ENCODE measurements around the gene HDAC6. TPM values are rescaled to one million over a fixed set of nuclear protein-coding genes. Genes with fewer than 3 reads are reported as not detected.

The HDAC6 gene
- total RNA-seq, 1 donor from 2014 or later: 157 TPM

DNA sequence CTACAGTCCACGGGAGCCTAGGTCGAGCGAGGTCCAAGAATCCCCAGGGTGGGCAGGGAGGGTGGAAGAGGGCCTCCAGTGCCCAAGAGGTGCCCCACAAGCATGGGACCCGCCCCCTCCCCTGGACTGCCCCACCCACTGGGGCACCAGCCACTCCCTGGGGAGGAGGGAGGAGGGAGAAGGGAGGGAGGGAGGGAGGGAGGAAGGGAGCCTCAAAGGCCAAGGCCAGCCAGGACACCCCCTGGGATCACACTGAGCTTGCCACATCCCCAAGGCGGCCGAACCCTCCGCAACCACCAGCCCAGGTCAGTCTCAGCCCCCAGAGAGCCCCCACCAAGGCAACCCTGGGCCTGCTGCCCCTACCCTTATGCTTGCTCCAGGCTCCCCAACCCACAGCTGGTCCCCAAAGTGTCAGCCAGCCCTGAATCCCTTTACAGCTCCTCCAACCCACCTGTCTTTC is 15.5 kb upstream of the HDAC6 start, which contains the start of gene GATA1:
Gene GATA1 (plus strand): TSS at position 250 of the 460 bp plus-strand sequence. CDS start 4,520 bp downstream, outside the sequence.
- TF ChIP-seq CTCF (IDR thresholded peaks at IDR 0.05): no peak
- H3K9me3 ChIP-seq: no peaks in the 10 kb centered on the region
- H3K27me3 ChIP-seq: no peaks in the 10 kb centered on the region
- H3K36me3 ChIP-seq: no peaks in the 10 kb centered on the region
- intact Hi-C loops (cut with DNase I): no loop called here
- H3K4me1 ChIP-seq: no peaks in the 10 kb centered on the region
- DNase-seq (ENCODE audit: low spot score in 2 of 2): no peak
- no peak within 1 kb of the TSS for H3K27ac ChIP-seq
- H3K4me3 ChIP-seq: no peak within 1 kb of the TSS

- Histone ChIP-seq H3K4me3 (no peak overlapping the region), H3K9me3 (no peaks in the 10 kb centered on the region), H3K27me3 (no peaks in the 10 kb centered on the region), H3K4me1 (no peaks in the 10 kb centered on the region), H3K36me3 (no peaks in the 10 kb centered on the region), H3K27ac (no peak overlapping the region)
- intact Hi-C loops (cut with DNase I): no loop called here
- TF ChIP-seq CTCF (IDR thresholded peaks at IDR 0.05): no peak
- no peak for DNase-seq (ENCODE audit: low spot score in 2 of 2)
These were observed 14.9 kb upstream of the HDAC6 start for GRCh38 chrX:48786825-48787504.

DNA sequence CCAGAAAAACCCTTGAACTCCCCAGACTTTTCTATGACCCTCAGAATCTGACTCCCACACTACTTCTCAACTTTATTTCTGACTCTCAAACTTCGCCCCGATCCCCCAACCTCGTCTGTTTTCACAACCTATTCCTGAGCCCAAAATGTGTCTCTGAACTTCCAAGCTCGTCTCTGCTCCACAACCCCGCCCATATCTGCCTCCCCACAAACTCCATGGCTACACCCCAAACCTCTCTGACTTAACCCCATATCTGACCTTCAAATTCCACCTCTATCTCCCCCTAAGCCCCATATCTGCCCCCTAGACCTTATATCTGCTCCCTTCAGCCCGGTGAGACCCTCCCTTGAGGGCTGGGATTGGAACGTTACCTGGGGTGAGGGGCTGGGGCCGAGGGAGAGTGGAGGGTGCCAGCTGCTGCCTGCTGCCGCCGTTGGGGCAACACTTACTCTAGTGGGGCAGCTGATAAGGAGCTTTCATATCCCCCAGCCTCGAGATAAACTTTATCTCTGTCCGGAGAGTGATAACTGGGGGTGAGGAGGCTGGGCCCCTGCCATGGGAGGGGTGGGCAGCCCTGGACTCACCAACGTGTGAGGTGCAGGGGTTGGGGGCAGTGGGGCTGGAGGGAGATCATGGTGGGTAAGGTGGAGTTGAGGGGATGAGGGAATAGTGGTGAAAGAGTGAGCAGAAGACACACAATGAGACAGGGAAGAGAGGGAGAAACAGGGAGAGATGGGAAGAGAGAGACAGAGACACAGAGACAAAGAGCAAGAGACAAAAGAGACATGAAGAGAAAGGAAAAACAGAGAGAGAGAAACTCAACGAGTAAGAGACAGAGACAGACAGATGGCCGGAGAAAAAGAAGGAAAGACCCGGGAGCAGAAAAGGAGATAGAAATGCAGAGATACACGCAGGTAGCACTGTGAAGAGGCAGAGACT is 14.1 kb upstream of the HDAC6 start:
- Histone ChIP-seq H3K27ac (no peak overlapping the region), H3K36me3 (no peaks in the 10 kb centered on the region), H3K4me3 (no peak overlapping the region), H3K27me3 (no peaks in the 10 kb centered on the region), H3K9me3 (no peaks in the 10 kb centered on the region), H3K4me1 (no peaks in the 10 kb centered on the region)
- no peak for TF ChIP-seq CTCF (IDR thresholded peaks at IDR 0.05)
- intact Hi-C loops (cut with DNase I): no loop called here
- DNase-seq (ENCODE audit: low spot score in 2 of 2): no peak

DNA sequence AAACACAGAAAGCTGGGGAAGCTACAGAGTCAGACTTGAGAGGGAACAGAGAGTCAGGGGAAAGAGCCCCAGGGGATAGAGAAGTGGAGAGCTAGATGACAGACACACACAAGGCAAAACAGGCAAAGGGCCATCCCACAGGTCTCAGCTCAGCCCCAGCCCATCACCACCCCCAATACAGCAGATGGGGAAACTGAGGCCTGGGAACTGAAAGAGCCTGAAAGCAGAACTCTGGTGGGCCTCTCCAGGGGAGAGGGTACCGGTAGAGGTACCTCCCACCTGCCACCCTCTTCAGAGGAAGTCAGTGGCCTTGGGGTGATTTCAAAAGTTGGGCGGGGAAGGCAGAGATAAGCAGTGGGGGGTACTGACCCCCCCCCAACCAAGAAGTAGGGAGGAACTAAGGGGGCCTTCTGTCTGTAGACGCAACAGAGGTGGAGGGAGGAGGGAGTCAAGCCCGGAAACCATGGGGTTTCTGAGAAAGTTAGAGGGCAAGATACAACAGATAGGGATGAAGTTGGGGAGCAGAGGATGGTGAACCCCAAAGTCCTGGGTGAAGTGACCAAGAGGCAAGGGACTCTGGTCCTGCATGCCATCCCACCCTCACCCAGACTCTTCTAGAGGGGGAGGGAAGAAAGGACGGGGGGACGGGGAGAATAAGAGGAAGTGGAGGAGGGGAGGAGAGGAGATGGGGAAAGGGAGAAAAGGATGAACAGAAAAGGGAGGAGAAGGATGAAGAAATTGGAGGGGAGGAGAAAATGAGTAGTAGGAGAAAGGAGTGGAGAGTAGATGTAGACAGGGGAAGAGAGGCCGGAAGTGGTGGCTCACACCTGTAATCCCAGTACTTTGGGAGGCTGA is 12.3 kb upstream of the HDAC6 start:
- no peak overlapping the region for H3K27ac ChIP-seq
- no peak for TF ChIP-seq CTCF (IDR thresholded peaks at IDR 0.05)
- H3K27me3 ChIP-seq: no peaks in the 10 kb centered on the region
- no peaks in the 10 kb centered on the region for H3K9me3 ChIP-seq
- DNase-seq (ENCODE audit: low spot score in 2 of 2): no peak
- intact Hi-C loops (cut with DNase I): no loop called here
- H3K4me1 ChIP-seq: no peaks in the 10 kb centered on the region
- no peaks in the 10 kb centered on the region for H3K36me3 ChIP-seq
- H3K4me3 ChIP-seq: no peak overlapping the region

GRCh38 chrX:48790477-48790876 is 11.4 kb upstream of the HDAC6 start:
- intact Hi-C loops (cut with DNase I): no loop called here
- H3K27ac ChIP-seq: no peak overlapping the region
- H3K9me3 ChIP-seq: no peaks in the 10 kb centered on the region
- no peak for TF ChIP-seq CTCF (IDR thresholded peaks at IDR 0.05)
- no peaks in the 10 kb centered on the region for H3K36me3 ChIP-seq
- H3K4me1 ChIP-seq: no peaks in the 10 kb centered on the region
- no peak for DNase-seq (ENCODE audit: low spot score in 2 of 2)
- H3K4me3 ChIP-seq: no peak overlapping the region
- no peaks in the 10 kb centered on the region for H3K27me3 ChIP-seq
